ENCODE results near the gene WDR45B. TPM values are rescaled to one million over a fixed set of nuclear protein-coding genes. Genes with fewer than 3 reads are reported as not detected.

WDR45B gene
- total RNA-seq, 1 donor from 2014 or later = 41.4 TPM

DNA sequence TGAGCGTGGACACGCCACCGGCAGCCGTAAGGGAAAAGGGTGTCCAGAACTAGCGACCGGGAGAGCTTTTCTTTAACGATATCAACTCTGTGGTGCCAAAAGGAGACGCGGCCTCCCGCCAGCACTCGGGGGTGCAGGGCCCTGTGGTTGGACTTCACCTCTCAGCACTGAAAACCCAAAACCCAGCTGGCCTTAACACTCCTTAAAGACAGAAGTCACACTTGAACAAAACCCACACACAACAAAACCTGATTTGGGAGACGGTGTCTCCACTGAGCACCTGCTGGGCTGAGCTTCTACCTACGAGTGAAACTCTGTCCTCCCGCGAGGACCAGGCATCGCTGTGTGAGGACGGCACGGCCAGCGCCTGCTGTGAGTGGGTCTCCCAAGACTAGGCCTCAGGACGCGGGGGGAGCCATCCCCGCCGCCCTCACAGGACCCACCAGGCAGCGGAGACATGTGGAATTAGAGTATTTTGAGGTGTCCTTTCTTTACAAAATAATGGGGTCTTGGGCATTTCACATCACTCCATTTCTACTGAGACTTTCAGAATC is 46.7 kb downstream of the WDR45B start:
- Histone ChIP-seq H3K9me3 (replicated peaks) (no peaks in the 10 kb centered on the region), H3K27me3 (ENCODE audit: low read depth) (no peaks in the 10 kb centered on the region), H3K36me3 (peaks cover 56% of the 10 kb centered on the region), H3K4me1 (peaks cover 58% of the 10 kb centered on the region), H3K27ac (replicated peaks) (peak overlapping the region; percentile 42), H3K4me3 (no peak overlapping the region)
- intact Hi-C loops (cut with micrococcal nuclease) = no loop called here
- DNase-seq = no peak
- TF ChIP-seq, protein P1, sequence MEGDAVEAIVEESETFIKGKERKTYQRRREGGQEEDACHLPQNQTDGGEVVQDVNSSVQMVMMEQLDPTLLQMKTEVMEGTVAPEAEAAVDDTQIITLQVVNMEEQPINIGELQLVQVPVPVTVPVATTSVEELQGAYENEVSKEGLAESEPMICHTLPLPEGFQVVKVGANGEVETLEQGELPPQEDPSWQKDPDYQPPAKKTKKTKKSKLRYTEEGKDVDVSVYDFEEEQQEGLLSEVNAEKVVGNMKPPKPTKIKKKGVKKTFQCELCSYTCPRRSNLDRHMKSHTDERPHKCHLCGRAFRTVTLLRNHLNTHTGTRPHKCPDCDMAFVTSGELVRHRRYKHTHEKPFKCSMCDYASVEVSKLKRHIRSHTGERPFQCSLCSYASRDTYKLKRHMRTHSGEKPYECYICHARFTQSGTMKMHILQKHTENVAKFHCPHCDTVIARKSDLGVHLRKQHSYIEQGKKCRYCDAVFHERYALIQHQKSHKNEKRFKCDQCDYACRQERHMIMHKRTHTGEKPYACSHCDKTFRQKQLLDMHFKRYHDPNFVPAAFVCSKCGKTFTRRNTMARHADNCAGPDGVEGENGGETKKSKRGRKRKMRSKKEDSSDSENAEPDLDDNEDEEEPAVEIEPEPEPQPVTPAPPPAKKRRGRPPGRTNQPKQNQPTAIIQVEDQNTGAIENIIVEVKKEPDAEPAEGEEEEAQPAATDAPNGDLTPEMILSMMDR (IDR thresholded peaks at IDR 0.05; ENCODE audit: borderline replicate concordance) = no peak

DNA sequence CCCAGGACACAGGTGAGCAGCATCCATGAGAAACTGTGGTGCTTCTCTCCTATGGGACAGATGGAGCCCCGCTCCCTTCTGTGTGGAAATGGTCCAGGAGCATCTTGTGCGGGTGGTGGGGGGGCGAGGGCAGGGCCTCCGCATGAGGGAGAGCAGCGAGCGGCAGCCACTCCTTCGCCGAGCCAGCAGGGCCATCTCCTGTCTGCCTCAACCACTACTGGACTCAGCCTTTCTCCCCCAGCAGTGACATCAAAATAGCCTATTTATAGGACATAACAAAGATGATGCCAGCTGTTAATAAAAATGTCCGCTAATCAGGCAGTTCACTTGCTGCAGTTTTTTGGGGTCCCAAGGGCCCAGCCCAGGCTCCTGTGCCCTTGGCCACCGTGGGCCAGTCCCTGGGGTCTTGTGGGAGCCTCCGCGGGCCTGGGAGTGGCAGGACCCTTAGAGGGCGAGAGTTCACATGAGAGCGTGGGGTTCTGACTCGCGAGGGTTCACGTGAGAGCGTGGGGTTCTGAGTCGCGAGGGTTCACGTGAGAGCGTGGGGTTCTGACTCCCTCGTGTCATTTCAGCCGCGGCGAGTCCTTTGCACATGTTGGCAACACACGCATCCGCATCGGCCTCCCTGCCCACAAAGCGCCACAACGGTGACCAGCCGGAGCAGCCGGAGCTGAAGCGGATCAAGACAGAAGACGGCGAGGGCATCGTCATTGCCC is 47.4 kb downstream of the WDR45B start:
- peaks cover 62% of the 10 kb centered on the region for H3K36me3 ChIP-seq
- intact Hi-C loops (cut with micrococcal nuclease) = no loop called here
- H3K4me1 ChIP-seq = peaks cover 58% of the 10 kb centered on the region
- DNase-seq = no peak
- peak overlapping the region; percentile 42 for H3K27ac ChIP-seq (replicated peaks)
- no peaks in the 10 kb centered on the region for H3K27me3 ChIP-seq (ENCODE audit: low read depth)
- H3K9me3 ChIP-seq (replicated peaks) = no peaks in the 10 kb centered on the region
- no peak overlapping the region for H3K4me3 ChIP-seq
- TF ChIP-seq, protein P1 (IDR thresholded peaks at IDR 0.05; ENCODE audit: borderline replicate concordance) = peak; percentile 7

DNA sequence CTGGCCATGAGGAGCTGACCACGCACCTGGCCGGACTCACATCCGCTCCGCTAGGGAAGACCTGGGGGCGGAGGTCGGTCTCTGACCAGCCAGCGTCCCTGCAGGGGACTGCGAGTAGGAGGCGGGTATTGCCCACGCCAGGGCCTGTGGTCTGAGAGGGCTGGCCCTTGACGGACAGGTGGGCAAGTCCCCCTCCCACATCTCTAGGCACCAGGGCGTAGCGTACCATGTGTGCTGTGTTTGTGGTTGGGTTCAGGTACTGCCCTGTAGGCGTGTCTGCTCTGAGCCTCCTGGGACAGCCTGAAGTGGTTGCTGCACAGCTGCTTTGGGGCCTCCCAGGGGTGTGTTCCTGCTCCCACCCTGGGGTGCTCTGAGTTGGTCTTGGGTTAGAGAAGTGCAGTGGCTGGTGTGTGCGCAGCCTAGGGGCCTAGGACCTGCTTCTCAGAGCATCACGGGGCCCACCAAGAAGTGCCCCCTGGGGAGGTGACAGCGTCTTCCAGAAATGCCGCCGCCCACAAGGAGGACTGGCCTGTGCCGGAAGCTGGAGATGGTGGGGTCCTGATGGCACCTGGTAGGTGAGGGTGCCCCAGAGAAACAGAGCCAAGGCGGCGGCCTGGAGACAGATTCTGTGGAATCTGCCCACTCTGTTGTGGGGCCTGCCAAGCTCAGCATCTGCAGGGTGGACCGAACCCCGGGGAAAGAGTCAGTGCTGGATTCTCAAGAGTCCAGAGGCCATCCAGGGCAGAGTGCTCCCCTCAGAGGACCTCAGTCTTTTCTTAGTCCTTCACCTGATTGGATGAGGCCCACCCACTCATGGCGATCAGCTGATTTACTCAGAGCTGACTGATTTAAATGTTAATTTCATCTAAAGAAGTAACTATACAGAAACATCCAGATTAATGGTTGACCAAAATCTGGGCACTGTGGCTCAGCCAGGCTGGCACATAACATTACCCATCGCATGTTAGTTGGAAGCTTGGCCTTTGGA is 48.3 kb downstream of the WDR45B start:
- no peak for DNase-seq
- peaks cover 66% of the 10 kb centered on the region for H3K36me3 ChIP-seq
- H3K9me3 ChIP-seq (replicated peaks) = no peaks in the 10 kb centered on the region
- H3K4me1 ChIP-seq = peaks cover 56% of the 10 kb centered on the region
- H3K27me3 ChIP-seq (ENCODE audit: low read depth) = no peaks in the 10 kb centered on the region
- H3K4me3 ChIP-seq = no peak overlapping the region
- H3K27ac ChIP-seq (replicated peaks) = peak overlapping the region; percentile 42
- TF ChIP-seq, protein P1 (IDR thresholded peaks at IDR 0.05; ENCODE audit: borderline replicate concordance) = no peak
- intact Hi-C loops (cut with micrococcal nuclease) = no loop called here

DNA sequence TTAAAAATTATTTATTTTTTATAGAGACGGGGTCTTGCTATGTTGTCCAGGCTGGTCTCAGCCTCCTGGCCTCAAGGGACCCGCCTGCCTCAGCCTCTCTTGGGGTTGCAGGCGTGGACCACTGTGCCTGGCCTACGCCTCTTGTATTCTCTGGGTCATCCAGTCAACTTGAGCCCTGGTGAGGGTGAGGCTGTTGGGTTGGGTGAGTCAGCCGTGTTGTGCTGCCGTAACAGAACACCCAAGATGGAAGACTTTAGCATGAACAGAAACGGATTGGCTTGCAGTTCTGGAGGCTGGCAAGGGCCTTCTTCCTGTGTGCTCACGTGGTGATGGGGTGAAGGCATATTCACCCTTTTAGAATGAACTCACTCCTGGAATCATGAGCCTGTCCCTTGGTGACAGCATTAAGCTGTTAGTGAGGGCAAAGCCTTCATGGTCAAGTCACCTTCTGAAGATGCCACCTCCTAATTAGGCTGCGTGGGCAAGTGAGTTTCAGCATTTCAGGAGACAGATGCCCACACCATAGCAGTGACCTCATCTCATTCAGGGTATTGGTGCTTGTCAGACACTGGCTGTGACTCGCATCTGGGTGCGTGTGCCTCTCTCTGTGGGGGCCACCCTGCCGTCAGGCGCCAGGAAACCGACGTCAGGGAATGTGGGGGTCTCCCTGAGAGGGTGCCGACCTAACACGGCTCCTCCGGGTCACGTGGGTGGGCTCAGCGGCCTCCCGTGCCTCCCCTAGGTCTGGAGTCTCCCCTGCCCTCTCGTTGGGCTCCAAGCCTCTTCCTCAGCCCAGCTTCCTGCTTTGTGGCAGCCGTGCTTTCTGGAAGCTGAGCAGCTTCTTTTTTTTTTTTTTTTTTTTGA is 49.8 kb downstream of the WDR45B start:
- Histone ChIP-seq H3K4me1 (peaks cover 54% of the 10 kb centered on the region), H3K36me3 (peaks cover 61% of the 10 kb centered on the region), H3K27ac (replicated peaks) (no peak overlapping the region), H3K4me3 (no peak overlapping the region), H3K27me3 (ENCODE audit: low read depth) (no peaks in the 10 kb centered on the region), H3K9me3 (replicated peaks) (no peaks in the 10 kb centered on the region)
- no peak for DNase-seq
- intact Hi-C loops (cut with micrococcal nuclease) = no loop called here
- TF ChIP-seq, protein P1 (IDR thresholded peaks at IDR 0.05; ENCODE audit: borderline replicate concordance) = no peak
